Measurements from ENCODE around the gene ZNF738.
A peak's percentile ranks its signal among the peaks of the same experiment; 100 is the strongest.
"Not testable (repeated sequence)": the region's sequence is repeated elsewhere in the genome, so short reads cannot be mapped to it uniquely, and the experiment has no call there.

Gene ZNF738

DNA sequence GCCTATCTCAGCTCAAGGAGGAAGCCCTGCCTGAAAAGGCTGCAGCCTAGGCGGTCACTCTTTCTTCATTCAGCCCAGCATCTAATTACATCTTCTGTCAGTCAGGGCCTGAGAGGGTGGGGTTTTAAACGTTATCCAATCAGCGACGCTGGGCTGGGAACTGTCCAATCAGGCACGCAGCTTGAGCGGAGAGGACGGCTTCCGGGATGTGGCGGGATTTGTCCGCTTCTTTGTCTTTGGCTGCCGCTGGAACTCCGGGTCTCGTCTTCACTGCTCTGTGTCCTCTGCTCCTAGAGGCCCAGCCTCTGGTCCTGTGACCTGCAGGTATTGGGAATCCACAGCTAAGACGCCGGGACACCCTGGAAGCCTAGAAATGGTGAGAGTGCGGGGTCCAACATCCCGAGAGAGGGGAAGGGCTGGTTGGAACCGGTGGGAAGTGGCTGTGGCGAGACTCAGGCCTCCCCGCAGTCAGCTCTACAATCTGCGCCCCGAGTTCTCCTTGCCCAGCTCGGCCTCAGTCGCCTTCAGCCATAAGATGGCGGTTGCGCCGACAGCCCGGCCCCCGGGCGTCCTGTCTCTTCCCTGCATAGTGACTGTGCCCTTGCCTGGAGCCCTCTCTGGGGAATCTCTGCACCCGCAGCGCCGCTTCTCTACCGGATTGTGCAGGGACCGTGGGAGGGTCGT lies at the start of gene ZNF738:
Gene ZNF738 (plus strand): TSS at position 233 of the 684 bp plus-strand sequence. CDS start 141 bp downstream, at position 374.
- peak; percentile 93 for DNase-seq (ENCODE audit: low spot score)

DNA sequence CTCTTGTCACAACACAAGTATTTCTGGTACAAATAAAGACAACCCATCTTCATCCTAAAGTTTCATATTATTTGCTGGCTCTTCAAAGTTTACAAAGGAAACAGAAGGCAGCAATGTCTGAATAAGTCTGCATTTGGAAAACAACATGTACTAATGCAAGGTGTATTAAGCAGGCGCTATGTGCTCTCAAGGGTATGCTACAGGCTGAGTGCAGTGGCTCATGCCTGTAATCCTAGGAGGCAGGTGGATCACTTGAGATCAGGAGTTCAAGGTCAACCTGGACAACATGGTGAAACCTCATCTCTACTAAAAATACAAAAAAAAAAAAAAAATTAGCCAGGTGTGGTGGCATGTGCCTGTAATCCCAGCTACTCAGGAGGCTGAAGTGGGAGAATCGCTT lies 46.0 kb upstream of the ZNF738 start:
- DNase-seq (ENCODE audit: low spot score) = not testable (repeated sequence)

DNA sequence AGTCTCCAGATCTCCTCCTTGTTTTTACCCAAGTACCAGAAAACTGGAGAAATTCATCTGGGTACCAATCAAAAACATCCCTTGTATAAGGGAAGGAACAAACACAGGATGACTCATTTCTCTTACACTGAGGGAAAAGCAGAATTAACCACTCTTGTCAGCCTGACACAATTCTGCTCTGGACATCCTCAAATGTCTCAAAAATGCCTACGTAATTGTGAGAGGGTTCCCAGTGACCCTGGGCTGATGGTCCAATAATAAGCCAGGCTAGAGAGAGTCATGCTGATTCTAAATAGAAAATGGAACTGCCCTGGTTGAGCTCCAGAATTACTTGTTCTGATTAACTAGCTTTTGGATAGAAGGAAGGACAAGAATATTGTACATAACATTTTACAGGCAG lies 44.1 kb upstream of the ZNF738 start:
- no peak for DNase-seq (ENCODE audit: low spot score)

DNA sequence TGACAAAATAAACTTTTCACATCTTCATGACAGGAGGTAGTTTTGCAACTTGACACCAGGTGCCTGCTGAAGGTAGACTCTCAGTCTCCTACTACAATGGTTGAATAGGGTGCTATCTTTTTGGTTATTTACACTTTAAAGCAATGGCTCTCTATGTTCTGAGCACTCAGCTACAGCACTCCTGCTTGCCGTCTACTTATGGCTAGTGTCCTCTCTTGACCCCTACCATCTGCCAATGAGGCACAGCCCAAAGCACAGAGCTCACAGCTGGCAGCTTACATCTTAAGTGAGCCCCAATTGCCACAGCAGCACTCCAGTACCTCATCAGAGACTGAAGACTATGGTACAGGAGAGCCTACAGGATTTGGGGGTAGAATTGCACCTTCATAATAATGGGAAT lies 41.0 kb upstream of the ZNF738 start:
- no peak for DNase-seq (ENCODE audit: low spot score)

DNA sequence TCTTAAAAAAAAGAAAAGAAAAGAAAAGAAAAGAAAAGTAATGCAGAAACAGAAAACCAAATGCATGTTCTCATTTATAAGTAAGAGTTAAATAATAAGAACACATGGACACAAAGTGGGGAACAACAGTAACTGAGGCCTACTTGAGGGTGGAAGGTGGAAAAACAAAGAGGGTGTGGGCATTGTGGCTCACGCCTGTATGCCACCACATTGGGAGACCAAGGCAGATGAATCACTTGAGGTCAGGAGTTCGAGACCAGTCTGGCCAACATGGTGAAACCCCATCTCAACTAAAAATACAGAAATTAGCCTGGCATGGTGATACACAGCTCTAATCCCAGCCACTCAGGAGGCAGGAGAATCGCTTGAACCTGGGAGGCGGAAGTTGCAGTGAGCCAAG lies 37.7 kb upstream of the ZNF738 start:
- no peak for DNase-seq (ENCODE audit: low spot score)

DNA sequence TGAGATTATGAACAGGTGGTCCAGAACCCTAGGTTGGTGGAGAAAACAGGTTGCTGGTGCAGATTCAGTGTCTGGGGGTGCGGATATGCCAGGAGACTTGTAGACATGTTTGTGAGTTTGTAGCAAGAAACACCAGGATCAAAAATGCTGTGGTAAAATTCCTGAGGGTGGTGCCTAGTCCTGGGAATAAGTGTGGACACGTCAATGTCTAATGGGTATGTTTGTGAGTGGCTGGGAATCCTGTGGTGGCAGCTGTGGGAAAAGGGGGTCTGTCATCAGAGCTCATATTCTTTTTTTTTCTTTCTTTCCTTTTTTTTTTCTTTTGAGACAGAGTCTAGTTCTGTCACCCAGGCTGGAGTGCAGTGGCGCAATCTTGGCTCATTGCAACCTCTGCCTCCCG lies 36.8 kb upstream of the ZNF738 start:
- no peak for DNase-seq (ENCODE audit: low spot score)

DNA sequence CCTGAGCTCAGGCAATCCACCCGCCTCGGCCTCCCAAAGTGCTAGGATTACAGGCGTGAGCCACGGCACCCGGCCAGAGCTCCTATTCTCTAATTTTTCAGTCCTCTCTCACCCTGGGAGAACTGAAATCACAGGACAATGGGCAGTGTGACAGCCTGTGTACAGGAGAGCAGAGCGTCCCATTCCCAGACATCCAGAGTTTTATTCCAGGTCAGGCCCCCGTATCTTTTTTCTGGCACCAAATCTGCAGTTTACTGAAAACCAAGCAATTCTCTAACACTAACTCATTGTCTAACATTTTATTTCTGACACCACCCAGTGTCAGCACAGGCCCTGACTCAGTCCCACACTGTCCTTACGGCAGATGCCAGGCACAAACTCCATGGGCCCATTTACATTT lies 36.3 kb upstream of the ZNF738 start:
- DNase-seq (ENCODE audit: low spot score) = no peak

DNA sequence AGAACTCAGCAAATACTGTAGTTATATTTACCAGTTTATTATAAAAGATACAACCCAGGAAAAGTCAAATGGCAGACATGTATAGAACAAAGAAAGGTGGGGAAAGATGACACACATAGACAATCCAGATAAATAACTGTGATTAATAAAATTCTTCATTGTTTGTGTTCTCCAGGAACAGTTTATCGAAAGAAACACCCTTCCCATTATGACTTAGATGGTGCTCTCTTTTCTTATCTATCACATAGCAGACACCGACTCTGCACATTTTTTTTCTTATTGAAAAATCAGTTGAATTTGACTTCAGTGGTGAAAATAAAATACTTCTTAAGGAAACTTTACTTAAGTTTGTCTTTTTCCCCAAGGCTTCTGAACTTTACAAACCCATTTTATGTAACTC lies 35.8 kb upstream of the ZNF738 start:
- DNase-seq (ENCODE audit: low spot score) = no peak

DNA sequence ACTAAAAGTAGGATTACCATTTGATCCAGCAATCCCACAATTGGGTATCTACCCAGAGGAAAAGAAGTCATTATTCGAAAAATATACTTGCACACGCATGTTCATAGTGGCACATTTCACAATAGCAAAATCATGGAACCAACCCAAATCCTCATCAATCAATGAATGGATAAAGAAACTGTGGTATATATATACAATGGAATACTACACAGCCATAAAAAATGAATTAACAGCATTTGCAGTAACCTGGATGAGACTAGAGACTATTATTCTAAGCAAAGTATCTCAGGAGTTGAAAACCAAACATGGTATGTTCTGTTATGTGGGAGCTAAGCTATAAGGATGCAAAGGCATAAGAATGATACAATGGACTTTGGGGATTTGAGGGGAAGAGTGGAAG lies 32.6 kb upstream of the ZNF738 start:
- no peak for DNase-seq (ENCODE audit: low spot score)

DNA sequence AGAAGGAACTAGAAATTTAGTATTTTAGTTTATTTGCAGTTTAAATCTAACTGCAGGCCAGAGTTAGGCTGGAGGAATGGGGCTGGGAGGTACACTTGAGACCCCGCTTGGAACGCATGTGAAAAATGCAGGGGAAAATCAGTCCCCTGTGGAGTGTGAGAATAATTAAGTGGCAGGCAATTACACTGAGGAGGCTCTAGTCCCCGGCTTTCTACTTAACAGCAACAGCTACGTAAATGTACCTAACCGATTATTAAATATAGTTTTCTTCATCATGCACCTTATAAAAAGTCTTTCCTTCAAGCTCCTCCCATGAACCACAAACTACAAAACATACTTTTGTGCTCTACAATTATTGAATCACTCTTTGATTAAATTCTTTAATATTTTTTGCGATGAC lies 30.4 kb upstream of the ZNF738 start:
- DNase-seq (ENCODE audit: low spot score) = no peak

DNA sequence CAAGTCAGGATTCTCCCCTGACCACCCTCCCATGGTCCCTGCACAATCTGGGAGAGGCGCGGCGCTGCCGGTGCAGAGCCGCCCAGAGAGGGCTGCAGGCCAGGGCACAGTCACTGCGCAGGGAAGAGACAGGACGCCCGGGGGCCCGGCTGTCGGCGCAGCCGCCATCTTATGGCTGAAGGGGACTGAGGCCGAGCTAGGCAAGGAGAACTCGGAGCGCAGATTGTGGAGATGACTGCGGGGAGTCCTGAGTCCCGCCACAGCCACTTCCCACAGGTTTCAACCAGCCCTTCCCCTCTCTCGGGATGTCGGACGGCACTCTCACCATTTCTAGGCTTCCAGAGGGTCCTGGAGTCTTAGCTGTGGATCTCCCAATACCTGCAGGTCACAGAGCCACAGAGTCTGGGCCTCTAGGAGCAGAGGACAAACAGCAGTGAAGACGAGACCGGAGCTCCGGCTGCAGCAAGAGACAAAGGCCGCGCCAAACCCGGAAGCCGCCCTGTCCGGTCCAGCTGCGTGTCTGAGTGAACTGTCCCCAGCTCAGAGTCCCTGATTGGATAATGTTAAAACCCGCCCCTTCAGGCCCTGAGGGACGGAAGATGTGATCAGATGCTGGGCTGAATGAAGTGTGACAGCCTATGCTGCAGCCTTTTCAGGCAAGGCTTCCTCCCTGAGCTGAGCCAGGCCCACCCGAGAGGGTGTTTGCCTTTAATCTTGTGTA lies 29.8 kb upstream of the ZNF738 start, which contains the start of gene ZNF708:
Gene ZNF708 (minus strand): TSS at position 526 of the 721 bp plus-strand sequence. CDS start 198 bp downstream, at position 328.
- DNase-seq (ENCODE audit: low spot score) = peak; percentile 90

DNA sequence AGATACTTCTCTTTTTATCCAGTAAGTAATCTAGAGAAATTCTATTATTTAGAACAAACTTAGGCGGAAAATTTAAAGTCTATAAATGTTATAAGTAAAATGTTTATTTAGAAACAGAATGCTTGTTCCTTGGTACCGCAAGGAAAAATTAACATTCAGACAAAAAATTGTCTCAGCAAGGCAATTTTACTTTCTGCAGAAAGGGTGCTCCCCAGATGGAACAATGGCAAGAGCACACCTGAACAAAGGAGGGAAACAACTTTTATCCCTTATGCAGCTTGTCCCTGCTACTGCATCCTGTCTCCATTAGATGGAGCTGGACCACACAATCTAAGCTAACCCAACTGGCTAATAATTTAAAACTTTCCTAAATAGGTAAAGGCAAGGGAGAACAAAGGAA lies 23.1 kb upstream of the ZNF738 start:
- no peak for DNase-seq (ENCODE audit: low spot score)

DNA sequence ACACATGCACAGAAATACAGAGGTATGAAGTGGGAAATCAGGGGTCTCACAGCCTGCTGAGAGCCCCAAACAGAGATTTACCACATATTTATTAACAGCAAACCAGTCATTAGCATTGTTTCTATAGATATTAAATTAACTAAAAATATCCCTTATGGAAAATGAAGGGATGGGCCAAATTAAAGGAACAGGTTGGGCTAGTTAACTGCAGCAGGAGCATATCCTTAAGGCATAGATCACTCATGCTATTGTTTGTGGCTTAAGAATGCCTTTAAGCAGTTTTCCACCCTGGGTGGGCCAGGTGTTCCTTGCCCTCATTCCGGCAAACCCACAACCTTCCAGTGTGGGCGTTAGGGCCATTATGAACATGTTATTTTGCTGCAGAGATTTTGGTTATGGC lies 14.0 kb upstream of the ZNF738 start:
- not testable (repeated sequence) for DNase-seq (ENCODE audit: low spot score)

DNA sequence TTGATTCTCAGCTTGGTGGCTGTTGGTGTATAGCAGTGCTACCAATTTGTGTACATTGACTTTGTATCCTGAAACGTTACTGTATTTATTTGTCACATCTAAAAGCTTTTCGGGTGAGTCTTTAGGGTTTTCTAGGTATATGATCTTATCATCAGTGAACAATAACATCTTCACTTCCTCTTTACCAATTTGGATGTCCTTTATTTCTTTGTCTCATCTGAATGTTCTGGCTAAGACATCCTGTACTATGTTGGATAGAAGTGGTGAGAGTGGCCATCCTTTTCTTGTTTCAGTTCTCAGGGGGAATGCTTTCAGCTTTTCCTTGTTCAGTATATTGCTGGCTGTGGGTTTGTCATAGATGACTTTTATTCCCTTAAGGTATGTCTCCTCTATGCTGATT lies 6.0 kb upstream of the ZNF738 start:
- DNase-seq (ENCODE audit: low spot score) = no peak

DNA sequence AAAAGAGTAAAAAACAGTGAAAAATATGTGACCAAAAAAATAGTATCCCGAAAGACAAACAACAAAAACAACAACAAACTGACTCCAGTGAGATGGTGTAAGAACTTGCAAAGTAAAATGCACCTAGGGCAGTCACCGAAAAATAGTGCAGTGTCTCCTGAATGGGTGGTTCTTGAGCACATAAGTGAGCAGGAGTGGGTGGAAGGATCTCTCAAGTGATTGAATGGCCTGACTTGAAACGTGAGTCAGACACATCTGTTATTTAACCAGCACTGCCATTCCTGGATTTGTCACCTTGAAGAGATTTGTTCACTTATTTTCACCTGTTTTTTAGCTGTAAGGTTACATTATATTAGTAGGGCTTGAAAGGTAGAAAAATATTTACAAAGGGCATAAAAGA lies 3.5 kb downstream of the ZNF738 start:
- DNase-seq (ENCODE audit: low spot score) = no peak

DNA sequence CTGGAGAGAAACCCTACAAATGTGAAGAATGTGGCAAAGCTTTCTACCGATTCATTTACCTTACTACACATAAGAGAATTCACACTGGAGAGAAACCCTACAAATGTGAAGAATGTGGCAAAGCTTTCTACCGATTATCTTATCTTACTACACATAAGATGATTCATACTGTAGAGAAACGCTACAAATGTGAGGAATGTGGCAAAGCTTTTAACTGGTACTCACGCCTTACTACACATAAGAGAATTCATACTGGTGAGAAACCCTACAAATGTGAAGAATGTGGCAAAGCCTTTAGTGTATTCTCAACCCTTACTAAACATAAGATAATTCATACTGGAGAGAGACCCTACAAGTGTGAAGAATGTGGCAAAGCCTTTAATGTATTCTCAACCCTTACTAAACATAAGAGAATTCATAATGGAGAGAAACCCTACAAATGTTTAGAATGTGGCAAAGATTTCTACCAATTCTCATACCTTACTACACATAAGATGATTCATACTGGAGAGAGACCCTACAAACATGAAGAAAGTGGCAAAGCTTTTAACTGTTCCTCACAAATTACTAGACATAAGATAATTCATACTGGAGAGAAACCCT lies 25.3 kb downstream of the ZNF738 start:
- DNase-seq (ENCODE audit: low spot score) = no peak

DNA sequence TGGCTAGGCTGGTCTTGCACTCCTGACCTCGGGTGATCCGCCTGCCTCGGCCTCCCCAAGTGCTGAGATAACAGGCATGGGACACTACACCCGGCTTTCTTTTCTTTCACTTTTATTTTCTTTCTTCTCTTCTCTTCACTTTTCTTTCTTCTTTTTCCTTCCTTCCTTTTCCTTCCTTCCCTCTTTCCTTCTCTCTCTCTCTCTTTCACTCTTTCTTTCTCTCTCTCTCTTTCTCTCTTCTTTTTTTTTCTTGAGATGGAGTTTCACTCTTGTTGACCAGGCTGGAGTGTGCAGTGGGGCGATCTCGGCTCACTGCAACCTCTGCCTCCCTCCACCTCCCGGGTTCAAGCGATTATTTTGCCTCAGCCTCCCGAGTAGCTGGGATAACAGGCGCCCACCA lies 37.3 kb downstream of the ZNF738 start:
- DNase-seq (ENCODE audit: low spot score) = no peak

DNA sequence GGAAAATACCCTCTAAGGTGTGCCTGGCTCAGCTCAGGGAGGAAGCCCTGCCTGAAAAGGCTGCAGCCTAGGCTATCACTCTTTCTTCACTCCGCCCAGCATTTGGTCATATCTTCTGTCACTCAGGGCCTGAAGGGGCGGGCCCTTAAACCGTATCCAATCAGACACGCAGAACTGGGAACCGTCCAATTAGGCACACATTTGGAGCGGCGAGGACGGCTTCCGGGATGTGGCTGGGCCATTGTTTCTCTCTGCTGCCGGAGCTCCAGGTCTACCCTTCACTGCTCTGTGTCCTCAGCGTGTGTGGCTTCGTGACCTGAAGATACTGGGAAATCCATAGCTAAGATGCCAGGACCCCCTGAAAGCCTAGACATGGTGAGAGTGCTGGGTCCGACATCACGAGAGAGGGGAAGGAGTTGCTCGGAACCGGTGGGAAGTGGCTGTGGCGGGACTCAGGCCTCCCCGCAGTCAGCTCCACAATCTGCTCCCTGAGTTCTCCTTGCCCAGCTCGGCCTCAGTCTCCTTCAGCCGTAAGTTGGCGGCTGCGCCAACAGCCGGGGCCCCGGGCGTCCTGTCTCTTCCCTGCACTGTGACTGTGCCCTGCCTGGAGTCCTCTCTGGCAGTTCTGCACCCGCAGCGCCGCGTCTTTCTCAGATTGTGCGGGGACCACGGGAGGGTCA lies 38.2 kb downstream of the ZNF738 start, which contains the start of gene ZNF493:
Gene ZNF493 (plus strand): TSS at position 241 of the 680 bp plus-strand sequence. CDS start 105 bp downstream, at position 346.
- peak; percentile 83 for DNase-seq (ENCODE audit: low spot score)

DNA sequence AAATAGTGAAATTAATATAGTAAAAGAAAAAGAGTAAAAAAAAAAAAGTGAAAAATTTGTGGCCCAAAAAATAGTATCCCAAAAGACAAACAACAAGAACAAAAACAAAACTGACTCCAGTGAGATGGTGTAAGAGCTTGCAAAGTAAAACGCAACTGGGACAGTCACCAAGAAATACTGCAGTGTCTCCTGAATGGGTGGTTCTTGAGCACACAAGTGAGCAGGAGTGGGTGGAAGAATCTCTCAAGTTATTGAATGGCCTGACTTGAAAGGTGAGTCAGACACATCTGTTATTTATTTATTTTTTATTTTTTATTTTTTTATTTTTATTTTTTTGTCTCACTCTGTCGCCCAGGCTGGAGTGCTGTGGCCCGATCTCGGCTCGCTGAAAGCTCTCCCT lies 40.1 kb downstream of the ZNF738 start:
- no peak for DNase-seq (ENCODE audit: low spot score)

DNA sequence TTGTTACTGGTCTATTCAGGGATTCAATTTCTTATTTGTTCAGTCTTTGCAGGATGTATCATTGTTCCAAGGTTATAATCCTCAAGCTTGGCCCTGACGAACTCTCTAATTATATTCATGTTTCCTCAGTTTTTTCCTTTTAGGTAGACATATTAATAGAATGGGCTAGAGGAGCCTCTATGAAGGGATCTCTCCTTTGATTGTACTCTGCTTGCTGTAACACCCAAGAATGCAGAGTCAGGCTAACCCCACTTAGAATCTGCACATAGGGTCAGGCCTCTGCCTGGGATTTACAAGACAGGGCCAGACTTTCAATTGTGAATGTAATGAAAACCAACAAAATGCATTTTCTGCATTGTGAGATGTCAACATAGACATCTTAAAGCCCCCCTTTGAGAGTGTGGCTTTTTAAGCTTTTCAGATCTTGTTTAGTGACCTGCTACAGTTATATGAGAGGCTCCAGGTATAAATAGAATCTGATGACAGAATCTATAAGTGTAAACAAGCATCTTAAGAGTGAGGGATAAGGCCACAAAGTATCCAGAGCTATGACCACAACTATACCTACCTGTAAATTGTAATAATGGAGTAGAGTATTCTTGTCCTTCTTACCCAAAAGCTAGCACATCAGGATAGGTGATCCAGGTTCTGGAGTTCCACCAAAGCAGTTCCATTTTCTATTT lies 43.6 kb downstream of the ZNF738 start:
- no peak for DNase-seq (ENCODE audit: low spot score)

DNA sequence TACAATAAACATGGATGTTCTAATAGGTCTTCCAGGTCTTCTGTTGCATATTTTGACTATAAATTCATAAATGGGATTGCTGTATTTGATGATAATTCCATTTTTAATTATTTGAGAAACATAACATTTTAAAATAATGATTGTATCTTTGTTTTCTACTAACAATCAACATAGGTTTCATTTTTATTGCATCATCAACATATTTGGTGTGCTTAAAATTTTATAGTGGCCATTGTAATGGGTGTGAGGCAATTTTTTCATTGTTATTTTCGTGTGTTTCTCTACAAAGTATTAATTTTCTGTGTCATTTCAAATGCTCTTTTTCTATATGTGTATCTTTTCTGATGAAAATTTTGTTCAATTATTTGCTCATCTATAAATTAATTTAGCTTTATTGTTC lies 51.4 kb downstream of the ZNF738 start:
- DNase-seq (ENCODE audit: low spot score) = no peak

DNA sequence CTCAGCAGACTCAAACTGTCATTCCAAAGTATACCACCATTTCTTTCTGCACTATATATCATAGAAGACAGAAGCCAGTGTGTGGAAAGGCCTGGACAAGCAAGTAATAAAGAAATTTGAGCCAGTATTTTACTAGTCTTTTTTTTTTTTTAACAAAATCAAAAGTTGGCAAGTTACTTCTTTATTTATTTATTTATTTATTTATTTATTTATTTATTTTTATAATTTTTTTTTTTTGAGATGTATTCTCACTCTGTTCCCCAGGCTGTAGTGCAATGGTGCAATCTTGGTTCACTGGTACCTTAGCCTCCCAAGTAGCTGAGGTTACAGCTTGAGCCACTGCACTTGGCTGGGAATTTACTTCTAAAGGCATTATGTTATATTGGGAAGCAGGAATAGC lies 63.4 kb downstream of the ZNF738 start:
- DNase-seq (ENCODE audit: low spot score) = no peak

Measured in AG08396 (cell line).